Stimulated activated naive CD8-positive, alpha-beta T cell treated with anti-CD3 and anti-CD28 coated beads, Interleukin-15, Interleukin-2, amounts not matched to agents 100 ng/mL and 50 ng/mL, for 24 hours (primary cell): ENCODE data around the gene TMEM131.
"Not testable (repeated sequence)": the region's sequence is repeated elsewhere in the genome, so short reads cannot be mapped to it uniquely, and the experiment has no call there.

Experiments
- H3K27ac Mint-ChIP-seq: one replicate; pipeline ENCODE4 v1.8.0; 2021; ENCODE audit warnings: mild to moderate bottlenecking, mixed read lengths
- H3K27me3 Mint-ChIP-seq: one replicate; pipeline ENCODE4 v1.8.0; 2021; ENCODE audit warnings: mixed read lengths
- H3K36me3 Mint-ChIP-seq: one replicate; pipeline ENCODE4 v1.8.0; 2021; ENCODE audit warnings: low read depth, mixed read lengths
- H3K4me1 Mint-ChIP-seq: one replicate; pipeline ENCODE4 v1.8.0; 2021; ENCODE audit warnings: low read depth, mixed read lengths
- H3K4me3 Mint-ChIP-seq: one replicate; pipeline ENCODE4 v1.8.0; 2021; ENCODE audit warnings: mild to moderate bottlenecking, mixed read lengths
- H3K9me3 Mint-ChIP-seq: one replicate; pipeline ENCODE4 v1.8.0; 2021; ENCODE audit warnings: mixed read lengths

The TMEM131 gene

GRCh38 chr2:97931858-97932225 is 63.9 kb downstream of the TMEM131 start:
- Mint-ChIP-seq H3K4me3 (no peak overlapping the region), H3K4me1 (peaks cover 78% of the 10 kb centered on the region), H3K27me3 (no peaks in the 10 kb centered on the region), H3K36me3 (peaks cover 4% of the 10 kb centered on the region), H3K9me3 (no peaks in the 10 kb centered on the region), H3K27ac (no peak overlapping the region)

DNA sequence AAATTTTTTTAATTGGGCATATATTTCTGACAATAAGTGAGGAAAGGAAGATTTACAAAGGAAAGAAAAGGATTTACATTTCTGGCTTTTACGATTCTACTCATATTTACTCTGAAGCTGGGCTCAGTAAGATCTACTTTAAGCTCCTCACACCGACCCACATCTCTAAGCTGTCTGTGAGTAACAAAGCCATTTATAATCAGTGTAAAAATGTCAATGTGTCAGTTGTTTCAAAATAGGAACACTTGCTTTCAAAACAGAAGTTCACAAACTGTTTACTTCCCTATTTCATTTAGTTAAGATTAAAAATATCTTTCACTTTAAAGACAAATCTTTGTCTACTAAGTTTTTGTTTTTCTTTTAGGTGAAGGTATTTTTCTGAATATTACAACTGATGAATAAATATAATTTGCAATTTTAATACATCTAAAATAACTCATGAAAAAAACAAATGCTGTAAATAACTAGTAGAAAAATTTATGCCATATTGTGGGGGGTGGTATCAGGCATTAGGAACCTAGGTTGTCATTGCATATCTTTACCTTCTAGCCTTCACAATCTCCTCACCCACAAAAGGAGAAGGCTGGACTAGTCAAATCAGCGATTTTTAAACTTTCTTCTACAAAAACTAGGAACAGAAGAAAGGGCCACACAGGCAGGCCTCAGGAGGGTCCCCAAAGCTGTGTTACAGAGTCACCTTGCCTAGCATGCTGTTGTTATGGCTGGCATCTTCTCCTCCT is 64.5 kb downstream of the TMEM131 start:
- Mint-ChIP-seq H3K4me3 (no peak overlapping the region), H3K9me3 (no peaks in the 10 kb centered on the region), H3K27me3 (no peaks in the 10 kb centered on the region), H3K4me1 (peaks cover 73% of the 10 kb centered on the region), H3K27ac (peak overlapping the region; percentile 14), H3K36me3 (peaks cover 9% of the 10 kb centered on the region)

DNA sequence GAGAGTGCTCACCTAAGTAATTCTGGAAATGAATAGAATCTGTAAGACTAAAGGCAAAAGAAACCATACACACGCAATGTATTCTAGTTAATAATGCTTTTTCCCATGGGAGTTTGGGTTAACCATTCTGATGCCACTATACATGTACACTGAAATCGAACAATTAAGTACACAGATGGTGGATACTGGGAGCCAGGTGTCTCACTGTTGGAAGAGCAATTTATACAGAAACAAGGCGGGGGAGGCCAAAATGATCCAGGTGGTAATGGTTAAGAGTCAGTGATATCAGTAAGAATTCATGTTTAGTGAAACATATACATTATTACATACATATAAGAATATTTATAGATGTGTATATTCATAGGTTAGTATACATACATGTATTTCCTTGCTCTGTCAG is 67.2 kb downstream of the TMEM131 start:
- Mint-ChIP-seq H3K4me1 (peaks cover 46% of the 10 kb centered on the region), H3K36me3 (peaks cover 17% of the 10 kb centered on the region), H3K9me3 (no peaks in the 10 kb centered on the region), H3K27me3 (no peaks in the 10 kb centered on the region), H3K4me3 (no peak overlapping the region), H3K27ac (no peak overlapping the region)

DNA sequence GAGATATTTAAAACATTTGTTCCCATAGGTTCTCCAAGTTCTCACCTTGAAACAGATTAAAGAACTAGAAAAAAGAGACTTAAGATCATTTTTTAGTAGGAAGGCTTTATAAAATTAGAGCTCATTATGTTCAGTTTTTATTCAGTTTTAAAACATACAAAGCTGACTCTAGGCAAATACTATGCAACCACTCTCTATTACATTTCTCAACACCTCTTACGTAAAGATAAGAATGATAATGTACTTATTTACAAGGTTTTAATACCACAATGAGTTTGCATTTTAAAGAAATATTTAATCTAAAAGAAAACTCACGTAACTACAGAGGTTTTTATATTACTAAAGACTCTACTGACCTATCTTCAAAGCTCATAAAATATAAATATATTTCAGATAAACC is 68.8 kb downstream of the TMEM131 start:
- no peak overlapping the region for H3K27ac Mint-ChIP-seq
- H3K36me3 Mint-ChIP-seq, result peaks cover 22% of the 10 kb centered on the region
- H3K9me3 Mint-ChIP-seq, result no peaks in the 10 kb centered on the region
- H3K4me1 Mint-ChIP-seq, result peaks cover 33% of the 10 kb centered on the region
- H3K27me3 Mint-ChIP-seq, result no peaks in the 10 kb centered on the region
- H3K4me3 Mint-ChIP-seq, result no peak overlapping the region

DNA sequence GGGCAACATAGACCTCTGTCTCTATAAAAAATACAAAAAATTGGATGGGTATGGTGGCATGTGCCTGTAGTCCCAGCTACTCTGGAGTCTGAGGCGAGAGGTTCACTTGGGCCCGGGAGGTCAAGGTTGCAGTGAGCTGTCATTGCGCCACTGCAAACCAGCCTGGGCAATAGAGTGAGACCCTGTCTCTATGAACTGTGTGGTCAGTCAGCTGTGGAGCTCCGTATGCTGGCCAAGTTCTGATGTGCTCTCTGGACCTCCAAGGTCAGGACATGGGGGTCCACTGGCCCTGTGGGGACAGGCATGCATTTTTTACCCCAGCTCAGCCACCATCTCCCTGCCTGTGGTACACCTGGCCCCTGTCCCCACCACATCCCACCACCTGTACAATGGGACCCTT is 71.6 kb downstream of the TMEM131 start:
- Mint-ChIP-seq H3K4me1 (peaks cover 13% of the 10 kb centered on the region), H3K9me3 (peaks cover 6% of the 10 kb centered on the region), H3K27me3 (no peaks in the 10 kb centered on the region), H3K4me3 (no peak overlapping the region), H3K27ac (no peak overlapping the region), H3K36me3 (peaks cover 48% of the 10 kb centered on the region)

DNA sequence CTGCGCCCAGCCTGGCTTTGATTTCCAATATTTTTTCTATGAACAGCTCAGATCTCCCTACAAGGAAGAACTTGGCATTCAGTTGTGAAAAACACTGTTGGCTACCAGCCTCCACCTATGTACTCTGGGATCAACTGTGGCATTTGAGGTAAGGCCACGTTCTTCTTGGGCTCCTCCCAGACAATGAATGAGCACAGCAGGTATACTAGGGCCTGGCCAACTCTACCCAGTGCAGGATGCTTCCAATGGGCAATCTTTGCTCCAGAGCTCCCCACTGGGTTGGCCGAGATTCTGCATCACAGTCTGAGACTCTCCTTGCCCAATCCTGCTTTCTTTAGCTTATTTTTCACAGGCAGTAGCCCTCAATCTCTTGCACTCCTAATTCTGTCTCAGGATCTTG is 75.9 kb downstream of the TMEM131 start:
- Mint-ChIP-seq H3K4me1 (peaks cover 9% of the 10 kb centered on the region), H3K36me3 (peaks cover 58% of the 10 kb centered on the region), H3K9me3 (peaks cover 10% of the 10 kb centered on the region), H3K4me3 (no peak overlapping the region), H3K27ac (no peak overlapping the region), H3K27me3 (no peaks in the 10 kb centered on the region)

GRCh38 chr2:97918818-97919217 is 76.9 kb downstream of the TMEM131 start:
- Mint-ChIP-seq H3K4me1 (peaks cover 19% of the 10 kb centered on the region), H3K36me3 (peaks cover 57% of the 10 kb centered on the region), H3K4me3 (no peak overlapping the region), H3K9me3 (peaks cover 10% of the 10 kb centered on the region), H3K27me3 (no peaks in the 10 kb centered on the region), H3K27ac (no peak overlapping the region)

DNA sequence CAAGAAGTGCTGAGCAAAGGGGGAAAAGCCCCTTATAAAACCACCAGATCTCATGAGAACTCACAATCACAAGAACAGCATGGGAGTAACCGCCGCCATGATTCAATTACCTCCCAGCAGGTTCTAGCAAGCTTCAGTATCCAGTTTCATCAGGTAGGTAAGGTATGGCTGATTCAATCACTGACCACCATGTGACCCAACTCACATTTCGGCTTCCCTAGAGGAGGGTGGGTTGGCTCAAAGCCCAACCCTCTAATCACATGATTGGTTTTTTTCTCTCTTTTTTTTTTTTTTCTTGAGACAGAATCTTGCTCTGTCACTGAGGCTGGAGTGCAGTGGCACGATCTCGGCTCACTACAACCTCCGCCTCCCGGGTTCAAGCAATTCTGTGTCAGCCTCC is 78.1 kb downstream of the TMEM131 start:
- H3K4me3 Mint-ChIP-seq, H3K27me3 Mint-ChIP-seq: not testable (repeated sequence)
- Mint-ChIP-seq H3K9me3 (peaks cover 10% of the 10 kb centered on the region), H3K36me3 (peaks cover 54% of the 10 kb centered on the region), H3K4me1 (peaks cover 29% of the 10 kb centered on the region), H3K27ac (peak overlapping the region; percentile 1)

- peaks cover 56% of the 10 kb centered on the region for H3K4me1 Mint-ChIP-seq
Measured at GRCh38 chr2:97914691-97915213, 81.0 kb downstream of the TMEM131 start.

DNA sequence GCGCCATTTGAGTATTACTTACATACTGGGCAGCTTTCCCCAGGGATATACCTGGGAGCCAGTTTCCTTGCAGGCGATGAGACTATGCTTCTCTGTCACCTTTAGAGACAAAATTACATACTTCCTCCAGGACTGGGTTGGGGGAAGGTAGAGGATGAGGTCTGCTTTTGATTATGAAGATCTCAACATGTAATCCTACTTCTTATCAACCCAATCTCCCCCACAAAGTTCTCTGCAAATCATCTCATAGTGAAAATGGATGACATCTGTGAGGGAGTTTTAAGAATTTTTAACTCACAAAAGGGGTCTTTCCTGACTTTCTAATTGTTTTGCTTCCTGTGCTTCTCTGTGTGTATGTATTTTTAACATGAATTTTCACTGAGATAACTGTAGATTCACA is 81.9 kb downstream of the TMEM131 start:
- Mint-ChIP-seq H3K4me1 (peaks cover 63% of the 10 kb centered on the region), H3K4me3 (no peak overlapping the region), H3K36me3 (peaks cover 37% of the 10 kb centered on the region), H3K9me3 (peaks cover 4% of the 10 kb centered on the region), H3K27me3 (no peaks in the 10 kb centered on the region), H3K27ac (no peak overlapping the region)

More at GRCh38 chr2:97914691-97915213, 81.0 kb downstream of the TMEM131 start:
- Mint-ChIP-seq H3K4me3 (no peak overlapping the region), H3K27me3 (no peaks in the 10 kb centered on the region), H3K36me3 (peaks cover 40% of the 10 kb centered on the region), H3K9me3 (peaks cover 4% of the 10 kb centered on the region), H3K27ac (no peak overlapping the region)

DNA sequence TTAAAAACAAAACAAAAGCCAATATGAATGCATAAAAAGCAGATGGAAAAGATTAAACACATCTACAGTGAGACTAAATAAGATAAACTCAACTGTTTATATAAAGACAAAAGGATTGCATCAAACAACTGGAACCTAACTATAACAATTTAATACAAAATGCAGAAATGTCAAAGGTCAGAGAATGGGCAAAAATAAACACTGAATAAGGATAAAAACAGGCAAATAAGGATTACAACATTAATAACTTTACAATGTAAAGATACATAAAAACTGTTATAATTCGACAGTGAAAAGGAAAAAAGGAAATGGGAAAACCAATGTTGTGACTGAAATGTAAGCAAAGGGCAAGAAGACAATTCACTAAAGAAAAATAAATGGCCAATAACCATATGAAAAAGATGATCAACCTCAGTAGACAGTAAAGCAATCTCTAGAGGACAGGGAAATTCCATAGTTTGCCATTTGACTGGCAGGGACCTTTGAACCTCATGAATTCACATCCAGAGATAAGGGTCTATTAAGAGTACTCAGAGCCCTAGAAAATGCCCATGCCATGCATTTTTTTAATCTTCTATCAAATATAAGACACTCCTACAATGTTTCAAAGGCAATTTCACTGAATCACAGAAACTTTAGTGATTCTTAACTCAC is 83.7 kb downstream of the TMEM131 start:
- H3K27ac Mint-ChIP-seq, result no peak overlapping the region
- H3K9me3 Mint-ChIP-seq, result no peaks in the 10 kb centered on the region
- H3K4me1 Mint-ChIP-seq, result peaks cover 75% of the 10 kb centered on the region
- peaks cover 33% of the 10 kb centered on the region for H3K36me3 Mint-ChIP-seq
- H3K27me3 Mint-ChIP-seq, result no peaks in the 10 kb centered on the region
- H3K4me3 Mint-ChIP-seq, result no peak overlapping the region

DNA sequence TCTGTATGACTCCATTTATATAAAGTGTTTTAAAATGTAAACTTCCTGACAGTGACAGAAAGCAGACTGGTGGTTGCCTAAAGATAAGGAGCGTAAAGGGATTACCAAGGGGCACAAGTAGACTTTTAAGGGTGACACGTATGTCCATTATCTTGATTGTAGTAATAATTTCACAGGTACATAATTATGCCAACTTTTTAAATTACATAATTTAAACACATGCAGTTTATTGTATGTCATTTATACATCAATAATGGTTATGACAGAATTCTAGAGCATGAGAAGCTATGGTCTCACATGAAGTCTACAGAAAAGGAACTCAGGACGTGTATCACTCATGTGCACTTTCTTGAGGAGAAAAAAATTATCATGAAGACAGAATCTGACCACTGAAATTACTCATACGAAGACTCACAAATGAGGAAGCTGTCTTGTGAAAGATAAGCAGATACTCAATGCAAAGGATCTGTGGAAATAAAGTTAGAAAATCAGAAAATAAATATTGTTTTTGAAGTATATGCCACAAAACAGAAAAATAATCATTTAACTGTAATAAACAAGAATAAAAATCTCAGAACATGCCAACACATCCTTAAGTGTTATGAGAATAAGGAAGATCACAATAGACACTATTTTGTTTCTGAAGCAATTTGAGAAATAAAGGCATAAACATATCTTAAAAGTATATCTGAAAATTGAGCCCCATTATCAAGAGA is 84.4 kb downstream of the TMEM131 start:
- Mint-ChIP-seq H3K27me3 (no peaks in the 10 kb centered on the region), H3K27ac (no peak overlapping the region), H3K4me1 (peaks cover 75% of the 10 kb centered on the region), H3K36me3 (peaks cover 37% of the 10 kb centered on the region), H3K4me3 (no peak overlapping the region), H3K9me3 (no peaks in the 10 kb centered on the region)

- H3K27me3 Mint-ChIP-seq, result no peaks in the 10 kb centered on the region
- H3K4me3 Mint-ChIP-seq, result no peak overlapping the region
- no peaks in the 10 kb centered on the region for H3K9me3 Mint-ChIP-seq
- peaks cover 75% of the 10 kb centered on the region for H3K4me1 Mint-ChIP-seq
- H3K27ac Mint-ChIP-seq, result no peak overlapping the region
- peaks cover 42% of the 10 kb centered on the region for H3K36me3 Mint-ChIP-seq
Measured at GRCh38 chr2:97910403-97911205, 85.1 kb downstream of the TMEM131 start.

- Mint-ChIP-seq H3K36me3 (peaks cover 59% of the 10 kb centered on the region), H3K4me1 (peaks cover 57% of the 10 kb centered on the region), H3K9me3 (no peaks in the 10 kb centered on the region), H3K27ac (no peak overlapping the region), H3K4me3 (no peak overlapping the region), H3K27me3 (no peaks in the 10 kb centered on the region)
Measured at GRCh38 chr2:97908208-97908676, 87.5 kb downstream of the TMEM131 start.
